IMR-90 (cell line): ENCODE data around the gene EBLN1.

Experiments
- BHLHE40 ChIP-seq: fragments of 150-350 bp; IDR thresholded peaks from 2 replicates; pipeline ENCODE4 v1.6.1; 2016; ENCODE audit warnings: mild to moderate bottlenecking, low read depth, low read length
- CEBPB ChIP-seq: IDR thresholded peaks from 2 replicates; pipeline ENCODE4 v1.6.1; 2012; ENCODE audit warnings: low read depth, low read length, improper control_type of control experiment
- CHD1 ChIP-seq: IDR thresholded peaks from 2 replicates; pipeline ENCODE4 v1.6.1; 2012; ENCODE audit warnings: low read depth, low read length, improper control_type of control experiment
- CTCF ChIP-seq: conservative IDR thresholded peaks from 2 replicates; pipeline ENCODE4 v1.5.1; 2012; ENCODE audit warnings: mild to moderate bottlenecking, low read depth, low read length, improper control_type of control experiment
- ELK1 ChIP-seq: fragments of 150-350 bp; IDR thresholded peaks from 2 replicates; pipeline ENCODE4 v1.6.1; 2016; ENCODE audit warnings: low read depth, mild to moderate bottlenecking, low read length, moderate library complexity, borderline replicate concordance
- MAFK ChIP-seq: IDR thresholded peaks from 2 replicates; pipeline ENCODE4 v1.6.1; 2012; ENCODE audit warnings: low read depth, low read length, improper control_type of control experiment
- MXI1 ChIP-seq: IDR thresholded peaks from 2 replicates; pipeline ENCODE4 v1.6.1; 2012; ENCODE audit warnings: low read depth, mild to moderate bottlenecking, low read length, moderate library complexity, borderline replicate concordance
- NFE2L2 ChIP-seq: fragments of 150-350 bp; IDR thresholded peaks from 2 replicates; pipeline ENCODE4 v1.6.1; 2016; ENCODE audit warnings: low read depth, mild to moderate bottlenecking, low read length
- POLR2A ChIP-seq: IDR thresholded peaks from 2 replicates; pipeline ENCODE4 v1.6.1; 2012; ENCODE audit warnings: mild to moderate bottlenecking, low read depth, low read length
- RAD21 ChIP-seq: IDR thresholded peaks from 2 replicates; pipeline ENCODE4 v1.6.1; 2012; ENCODE audit warnings: low read length, improper control_type of control experiment
- RFX5 ChIP-seq: IDR thresholded peaks from 2 replicates; pipeline ENCODE4 v1.8.0; 2012; ENCODE audit warnings: low read depth, mild to moderate bottlenecking, low read length, moderate library complexity
- SMC3 ChIP-seq: fragments of 150-350 bp; IDR thresholded peaks from 2 replicates; pipeline ENCODE4 v1.6.1; 2016; ENCODE audit warnings: low read depth, mild to moderate bottlenecking, antibody characterized with exemption, low read length, moderate library complexity

- TF ChIP-seq CEBPB (no peak), POLR2A (no peak), SMC3 (no peak), RAD21 (no peak), CTCF (no peak), BHLHE40 (no peak), RFX5 (no peak), MAFK (no peak), CHD1 (no peak), NFE2L2 (no peak), ELK1 (no peak), MXI1 (no peak)
Measured at GRCh38 chr10:22244001-22244400, 26.2 kb upstream of the EBLN1 start.
